Measurements from ENCODE around the gene TLE1.

The TLE1 gene

GRCh38 chr9:81548911-81549310, 140.4 kb downstream of the TLE1 start:
- H3K9me3 ChIP-seq (ENCODE audit: control insufficient read depth, low read depth, low read length), result no peaks in the 10 kb centered on the region
- H3K4me3 ChIP-seq (ENCODE audit: low read length), result no peak overlapping the region
- H3K27ac ChIP-seq (ENCODE audit: low read length), result no peak overlapping the region
- no peak overlapping the region for H3K9ac ChIP-seq (ENCODE audit: low read length)
- no peaks in the 10 kb centered on the region for H3K36me3 ChIP-seq (ENCODE audit: control insufficient read depth, low read depth, low read length)
- H3K27me3 ChIP-seq (ENCODE audit: control insufficient read depth, insufficient read depth, low read length), result no peaks in the 10 kb centered on the region
- H3K4me1 ChIP-seq (ENCODE audit: control insufficient read depth, low read depth, low read length), result peaks cover 41% of the 10 kb centered on the region

GRCh38 chr9:81546489-81546888, 142.9 kb downstream of the TLE1 start:
- Histone ChIP-seq H3K4me1 (ENCODE audit: control insufficient read depth, low read depth, low read length) (peaks cover 34% of the 10 kb centered on the region), H3K27me3 (ENCODE audit: control insufficient read depth, insufficient read depth, low read length) (no peaks in the 10 kb centered on the region), H3K9ac (ENCODE audit: low read length) (no peak overlapping the region), H3K4me3 (ENCODE audit: low read length) (no peak overlapping the region), H3K27ac (ENCODE audit: low read length) (no peak overlapping the region), H3K9me3 (ENCODE audit: control insufficient read depth, low read depth, low read length) (no peaks in the 10 kb centered on the region), H3K36me3 (ENCODE audit: control insufficient read depth, low read depth, low read length) (no peaks in the 10 kb centered on the region)

GRCh38 chr9:81543695-81544094, 145.7 kb downstream of the TLE1 start:
- Histone ChIP-seq H3K36me3 (ENCODE audit: control insufficient read depth, low read depth, low read length) (no peaks in the 10 kb centered on the region), H3K4me3 (ENCODE audit: low read length) (no peak overlapping the region), H3K9ac (ENCODE audit: low read length) (no peak overlapping the region), H3K9me3 (ENCODE audit: control insufficient read depth, low read depth, low read length) (no peaks in the 10 kb centered on the region), H3K27me3 (ENCODE audit: control insufficient read depth, insufficient read depth, low read length) (no peaks in the 10 kb centered on the region), H3K27ac (ENCODE audit: low read length) (no peak overlapping the region), H3K4me1 (ENCODE audit: control insufficient read depth, low read depth, low read length) (peaks cover 16% of the 10 kb centered on the region)

- Histone ChIP-seq H3K4me3 (ENCODE audit: low read length) (no peak overlapping the region), H3K9ac (ENCODE audit: low read length) (no peak overlapping the region), H3K36me3 (ENCODE audit: control insufficient read depth, low read depth, low read length) (no peaks in the 10 kb centered on the region), H3K27ac (ENCODE audit: low read length) (no peak overlapping the region), H3K9me3 (ENCODE audit: control insufficient read depth, low read depth, low read length) (no peaks in the 10 kb centered on the region), H3K27me3 (ENCODE audit: control insufficient read depth, insufficient read depth, low read length) (no peaks in the 10 kb centered on the region), H3K4me1 (ENCODE audit: control insufficient read depth, low read depth, low read length) (peaks cover 12% of the 10 kb centered on the region)
These were observed 147.0 kb downstream of the TLE1 start for GRCh38 chr9:81542118-81542889.

- H3K36me3 ChIP-seq (ENCODE audit: control insufficient read depth, low read depth, low read length), result no peaks in the 10 kb centered on the region
- H3K9ac ChIP-seq (ENCODE audit: low read length), result no peak overlapping the region
- H3K4me3 ChIP-seq (ENCODE audit: low read length), result no peak overlapping the region
- H3K27ac ChIP-seq (ENCODE audit: low read length), result no peak overlapping the region
- H3K27me3 ChIP-seq (ENCODE audit: control insufficient read depth, insufficient read depth, low read length), result no peaks in the 10 kb centered on the region
- peaks cover 4% of the 10 kb centered on the region for H3K4me1 ChIP-seq (ENCODE audit: control insufficient read depth, low read depth, low read length)
- no peaks in the 10 kb centered on the region for H3K9me3 ChIP-seq (ENCODE audit: control insufficient read depth, low read depth, low read length)
These were observed 149.1 kb downstream of the TLE1 start for GRCh38 chr9:81540142-81540710.

GRCh38 chr9:81539317-81539716, 150.0 kb downstream of the TLE1 start:
- Histone ChIP-seq H3K36me3 (ENCODE audit: control insufficient read depth, low read depth, low read length) (no peaks in the 10 kb centered on the region), H3K9me3 (ENCODE audit: control insufficient read depth, low read depth, low read length) (no peaks in the 10 kb centered on the region), H3K4me1 (ENCODE audit: control insufficient read depth, low read depth, low read length) (peaks cover 4% of the 10 kb centered on the region), H3K27ac (ENCODE audit: low read length) (no peak overlapping the region), H3K27me3 (ENCODE audit: control insufficient read depth, insufficient read depth, low read length) (no peaks in the 10 kb centered on the region), H3K9ac (ENCODE audit: low read length) (no peak overlapping the region), H3K4me3 (ENCODE audit: low read length) (no peak overlapping the region)

- Histone ChIP-seq H3K4me3 (ENCODE audit: low read length) (no peak overlapping the region), H3K9me3 (ENCODE audit: control insufficient read depth, low read depth, low read length) (no peaks in the 10 kb centered on the region), H3K4me1 (ENCODE audit: control insufficient read depth, low read depth, low read length) (peaks cover 4% of the 10 kb centered on the region), H3K27ac (ENCODE audit: low read length) (no peak overlapping the region), H3K9ac (ENCODE audit: low read length) (no peak overlapping the region), H3K36me3 (ENCODE audit: control insufficient read depth, low read depth, low read length) (no peaks in the 10 kb centered on the region), H3K27me3 (ENCODE audit: control insufficient read depth, insufficient read depth, low read length) (no peaks in the 10 kb centered on the region)
These were observed 150.5 kb downstream of the TLE1 start for GRCh38 chr9:81538890-81539289.

GRCh38 chr9:81537964-81538363, 151.4 kb downstream of the TLE1 start:
- Histone ChIP-seq H3K9ac (ENCODE audit: low read length) (no peak overlapping the region), H3K4me3 (ENCODE audit: low read length) (no peak overlapping the region), H3K36me3 (ENCODE audit: control insufficient read depth, low read depth, low read length) (no peaks in the 10 kb centered on the region), H3K9me3 (ENCODE audit: control insufficient read depth, low read depth, low read length) (no peaks in the 10 kb centered on the region), H3K27me3 (ENCODE audit: control insufficient read depth, insufficient read depth, low read length) (no peaks in the 10 kb centered on the region), H3K27ac (ENCODE audit: low read length) (no peak overlapping the region), H3K4me1 (ENCODE audit: control insufficient read depth, low read depth, low read length) (peaks cover 4% of the 10 kb centered on the region)

GRCh38 chr9:81536242-81537025, 152.9 kb downstream of the TLE1 start:
- Histone ChIP-seq H3K27me3 (ENCODE audit: control insufficient read depth, insufficient read depth, low read length) (no peaks in the 10 kb centered on the region), H3K9me3 (ENCODE audit: control insufficient read depth, low read depth, low read length) (no peaks in the 10 kb centered on the region), H3K4me3 (ENCODE audit: low read length) (no peak overlapping the region), H3K4me1 (ENCODE audit: control insufficient read depth, low read depth, low read length) (peaks cover 4% of the 10 kb centered on the region), H3K9ac (ENCODE audit: low read length) (no peak overlapping the region), H3K27ac (ENCODE audit: low read length) (no peak overlapping the region), H3K36me3 (ENCODE audit: control insufficient read depth, low read depth, low read length) (no peaks in the 10 kb centered on the region)

GRCh38 chr9:81535542-81536241, 153.7 kb downstream of the TLE1 start:
- H3K36me3 ChIP-seq (ENCODE audit: control insufficient read depth, low read depth, low read length), result no peaks in the 10 kb centered on the region
- peaks cover 4% of the 10 kb centered on the region for H3K4me1 ChIP-seq (ENCODE audit: control insufficient read depth, low read depth, low read length)
- H3K4me3 ChIP-seq (ENCODE audit: low read length), result no peak overlapping the region
- H3K27me3 ChIP-seq (ENCODE audit: control insufficient read depth, insufficient read depth, low read length), result no peaks in the 10 kb centered on the region
- H3K9me3 ChIP-seq (ENCODE audit: control insufficient read depth, low read depth, low read length), result no peaks in the 10 kb centered on the region
- H3K27ac ChIP-seq (ENCODE audit: low read length), result no peak overlapping the region
- H3K9ac ChIP-seq (ENCODE audit: low read length), result no peak overlapping the region

- no peaks in the 10 kb centered on the region for H3K9me3 ChIP-seq (ENCODE audit: control insufficient read depth, low read depth, low read length)
- no peak overlapping the region for H3K27ac ChIP-seq (ENCODE audit: low read length)
- H3K36me3 ChIP-seq (ENCODE audit: control insufficient read depth, low read depth, low read length), result no peaks in the 10 kb centered on the region
- H3K4me3 ChIP-seq (ENCODE audit: low read length), result no peak overlapping the region
- no peak overlapping the region for H3K9ac ChIP-seq (ENCODE audit: low read length)
- H3K27me3 ChIP-seq (ENCODE audit: control insufficient read depth, insufficient read depth, low read length), result no peaks in the 10 kb centered on the region
- peaks cover 4% of the 10 kb centered on the region for H3K4me1 ChIP-seq (ENCODE audit: control insufficient read depth, low read depth, low read length)
These were observed 155.0 kb downstream of the TLE1 start for GRCh38 chr9:81534138-81534875.

Data from iPS-18a (cell line).